HepG2 (cell line): ENCODE data around the gene KLF6. TPM values are rescaled to one million over a fixed set of nuclear protein-coding genes. Genes with fewer than 3 reads are reported as not detected.

Source experiments
- CENPT ChIP-seq: sonication (generic); formaldehyde crosslinking; IDR thresholded peaks from 2 replicates; pipeline ENCODE4 v1.8.0; 2022; ENCODE audit warnings: low read depth, mild to moderate bottlenecking, moderate library complexity, missing genetic modification reagents
- NFKBIZ ChIP-seq: IDR thresholded peaks from 2 replicates; pipeline ENCODE4 v1.6.1; 2018; ENCODE audit warnings: missing genetic modification reagents, missing compliant biosample characterization
- PAF1 ChIP-seq: IDR thresholded peaks from 2 replicates; pipeline ENCODE4 v1.6.1; 2016; ENCODE audit warnings: missing genetic modification reagents, missing compliant biosample characterization
- PHF8 ChIP-seq: sonication (generic); formaldehyde crosslinking; IDR thresholded peaks from 2 replicates; pipeline ENCODE4 v1.5.0; 2020; ENCODE audit warnings: missing genetic modification reagents
- POGZ ChIP-seq: sonication (generic); formaldehyde crosslinking; IDR thresholded peaks from 2 replicates; pipeline ENCODE4 v1.4.0; 2020; ENCODE audit warnings: mild to moderate bottlenecking, missing genetic modification reagents
- SAFB2 ChIP-seq: sonication (generic); formaldehyde crosslinking; IDR thresholded peaks from 2 replicates; pipeline ENCODE4 v1.5.1; 2020; ENCODE audit warnings: missing genetic modification reagents, low read depth, mild to moderate bottlenecking, borderline replicate concordance
- SKI ChIP-seq: fragments of 450-650 bp; IDR thresholded peaks from one replicate; pipeline ENCODE4 v1.6.1; 2018; ENCODE audit warnings: mild to moderate bottlenecking; ENCODE audit not compliant: partially characterized antibody
- SP5 ChIP-seq: IDR thresholded peaks from 2 replicates; pipeline ENCODE4 v1.6.1; 2016; ENCODE audit warnings: low read depth, borderline replicate concordance
- ZBTB14 ChIP-seq: sonication (generic); formaldehyde crosslinking; IDR thresholded peaks from 2 replicates; pipeline ENCODE4 v1.4.0; 2020; ENCODE audit warnings: missing genetic modification reagents
- ZBTB38 ChIP-seq: sonication (generic); formaldehyde crosslinking; IDR thresholded peaks from 2 replicates; pipeline ENCODE4 v1.5.1; 2020; ENCODE audit warnings: mild to moderate bottlenecking, missing genetic modification reagents
- ZNF143 ChIP-seq: sonication (generic); formaldehyde crosslinking; IDR thresholded peaks from 2 replicates; pipeline ENCODE4 v1.4.0; 2020; ENCODE audit warnings: missing genetic modification reagents
- ZNF205 ChIP-seq: IDR thresholded peaks from 2 replicates; pipeline ENCODE4 v1.6.1; 2018; ENCODE audit warnings: missing biosample characterization, missing genetic modification reagents
- ZNF225 ChIP-seq: sonication (generic); formaldehyde crosslinking; IDR thresholded peaks from 2 replicates; pipeline ENCODE4 v1.4.0; 2020; ENCODE audit warnings: mild to moderate bottlenecking, missing genetic modification reagents
- ZNF598 ChIP-seq: sonication (generic); formaldehyde crosslinking; IDR thresholded peaks from 2 replicates; pipeline ENCODE4 v1.5.1; 2020; ENCODE audit warnings: mild to moderate bottlenecking, missing genetic modification reagents, borderline replicate concordance
- ZNF713 ChIP-seq: sonication (generic); formaldehyde crosslinking; IDR thresholded peaks from 2 replicates; pipeline ENCODE4 v1.4.0; 2020; ENCODE audit warnings: mild to moderate bottlenecking, missing genetic modification reagents
- ZNF781 ChIP-seq: sonication (generic); formaldehyde crosslinking; IDR thresholded peaks from 2 replicates; pipeline ENCODE4 v1.5.1; 2020; ENCODE audit warnings: borderline replicate concordance, mild to moderate bottlenecking, missing genetic modification reagents; ENCODE audit errors: not compliant biosample characterization
- polyA plus RNA-seq, 8 experiments: library from polyadenylated mRNA; depleted of rRNA in 3 of 8; stranded (reverse) in 7 of 8; unstranded in 1 of 8; fragments of >200 nt; fragmentation: Illumina TruSeq in 4 of 8; extraction: Trizol in 4 of 8; gene quantifications; 2 replicates each; pipeline versions ENCODE4 v1.2.1 to v1.2.3, GENCODE V29; 2011 to 2016; ENCODE audit warnings: low read depth in 4 of 8, missing spikeins in 1 of 8, mixed read lengths in 1 of 8; ENCODE audit not compliant: insufficient read depth in 1 of 8
- total RNA-seq, 5 experiments: library from RNA; depleted of rRNA; stranded (reverse); fragments of >200 nt; fragmentation: Illumina TruSeq; extraction: Trizol; gene quantifications; 2 replicates each; pipeline ENCODE4 v1.2.3, GENCODE V29; 2016; ENCODE audit warnings: low read depth in 1 of 5
- TF ChIP-seq, protein P1 (sequence below): sonication (generic); formaldehyde crosslinking; IDR thresholded peaks from 2 replicates; pipeline ENCODE4 v1.4.0; 2020; ENCODE audit warnings: missing genetic modification reagents
- TF ChIP-seq, protein P2 (sequence below): sonication (generic); formaldehyde crosslinking; IDR thresholded peaks from 2 replicates; pipeline ENCODE4 v1.5.0; 2020; ENCODE audit warnings: mild to moderate bottlenecking, missing genetic modification reagents
- TF ChIP-seq, protein P3 (sequence below): sonication (generic); formaldehyde crosslinking; IDR thresholded peaks from 2 replicates; pipeline ENCODE4 v1.9.0; 2021; ENCODE audit warnings: missing genetic modification reagents, borderline replicate concordance
- TF ChIP-seq, protein P4 (sequence below): sonication (generic); formaldehyde crosslinking; IDR thresholded peaks from 2 replicates; pipeline ENCODE4 v1.5.0; 2020; ENCODE audit warnings: missing genetic modification reagents
- TF ChIP-seq, protein P5 (sequence below): sonication (generic); formaldehyde crosslinking; IDR thresholded peaks from 2 replicates; pipeline ENCODE4 v1.5.0; 2020; ENCODE audit warnings: mild to moderate bottlenecking, missing genetic modification reagents

The KLF6 gene
- total and polyA plus RNA-seq, 2 of the 13 experiments (the other 11 are each of a cell fraction or from before 2014, with no cell fraction given) = 27.0 to 71.9 TPM

- TF ChIP-seq ZNF205 (CRISPR knock-in tag) (no peak), ZNF713 (CRISPR knock-in tag) (no peak), CENPT (CRISPR knock-in tag) (no peak), NFKBIZ (CRISPR knock-in tag) (no peak), PHF8 (CRISPR knock-in tag) (no peak), ZBTB38 (peak; percentile 23; the same call in 1 of the 2 replicates), ZBTB14 (no peak), POGZ (no peak), ZNF598 (CRISPR knock-in tag) (no peak), ZNF225 (CRISPR knock-in tag) (no peak), SAFB2 (CRISPR knock-in tag) (no peak), ZNF143 (CRISPR knock-in tag) (no peak), ZNF781 (CRISPR knock-in tag) (no peak), PAF1 (no peak), SKI (no peak), SP5 (no peak)
- TF ChIP-seq, protein P1, sequence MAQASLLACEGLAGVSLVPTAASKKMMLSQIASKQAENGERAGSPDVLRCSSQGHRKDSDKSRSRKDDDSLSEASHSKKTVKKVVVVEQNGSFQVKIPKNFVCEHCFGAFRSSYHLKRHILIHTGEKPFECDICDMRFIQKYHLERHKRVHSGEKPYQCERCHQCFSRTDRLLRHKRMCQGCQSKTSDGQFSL = no peak
- TF ChIP-seq, protein P2, sequence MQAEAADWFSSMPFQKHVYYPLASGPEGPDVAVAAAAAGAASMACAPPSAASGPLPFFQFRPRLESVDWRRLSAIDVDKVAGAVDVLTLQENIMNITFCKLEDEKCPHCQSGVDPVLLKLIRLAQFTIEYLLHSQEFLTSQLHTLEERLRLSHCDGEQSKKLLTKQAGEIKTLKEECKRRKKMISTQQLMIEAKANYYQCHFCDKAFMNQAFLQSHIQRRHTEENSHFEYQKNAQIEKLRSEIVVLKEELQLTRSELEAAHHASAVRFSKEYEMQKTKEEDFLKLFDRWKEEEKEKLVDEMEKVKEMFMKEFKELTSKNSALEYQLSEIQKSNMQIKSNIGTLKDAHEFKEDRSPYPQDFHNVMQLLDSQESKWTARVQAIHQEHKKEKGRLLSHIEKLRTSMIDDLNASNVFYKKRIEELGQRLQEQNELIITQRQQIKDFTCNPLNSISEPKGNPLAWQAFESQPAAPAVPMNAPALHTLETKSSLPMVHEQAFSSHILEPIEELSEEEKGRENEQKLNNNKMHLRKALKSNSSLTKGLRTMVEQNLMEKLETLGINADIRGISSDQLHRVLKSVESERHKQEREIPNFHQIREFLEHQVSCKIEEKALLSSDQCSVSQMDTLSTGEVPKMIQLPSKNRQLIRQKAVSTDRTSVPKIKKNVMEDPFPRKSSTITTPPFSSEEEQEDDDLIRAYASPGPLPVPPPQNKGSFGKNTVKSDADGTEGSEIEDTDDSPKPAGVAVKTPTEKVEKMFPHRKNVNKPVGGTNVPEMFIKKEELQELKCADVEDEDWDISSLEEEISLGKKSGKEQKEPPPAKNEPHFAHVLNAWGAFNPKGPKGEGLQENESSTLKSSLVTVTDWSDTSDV (CRISPR knock-in tag) = no peak
- TF ChIP-seq, protein P3, sequence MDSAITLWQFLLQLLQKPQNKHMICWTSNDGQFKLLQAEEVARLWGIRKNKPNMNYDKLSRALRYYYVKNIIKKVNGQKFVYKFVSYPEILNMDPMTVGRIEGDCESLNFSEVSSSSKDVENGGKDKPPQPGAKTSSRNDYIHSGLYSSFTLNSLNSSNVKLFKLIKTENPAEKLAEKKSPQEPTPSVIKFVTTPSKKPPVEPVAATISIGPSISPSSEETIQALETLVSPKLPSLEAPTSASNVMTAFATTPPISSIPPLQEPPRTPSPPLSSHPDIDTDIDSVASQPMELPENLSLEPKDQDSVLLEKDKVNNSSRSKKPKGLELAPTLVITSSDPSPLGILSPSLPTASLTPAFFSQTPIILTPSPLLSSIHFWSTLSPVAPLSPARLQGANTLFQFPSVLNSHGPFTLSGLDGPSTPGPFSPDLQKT = no peak
- TF ChIP-seq, protein P4, sequence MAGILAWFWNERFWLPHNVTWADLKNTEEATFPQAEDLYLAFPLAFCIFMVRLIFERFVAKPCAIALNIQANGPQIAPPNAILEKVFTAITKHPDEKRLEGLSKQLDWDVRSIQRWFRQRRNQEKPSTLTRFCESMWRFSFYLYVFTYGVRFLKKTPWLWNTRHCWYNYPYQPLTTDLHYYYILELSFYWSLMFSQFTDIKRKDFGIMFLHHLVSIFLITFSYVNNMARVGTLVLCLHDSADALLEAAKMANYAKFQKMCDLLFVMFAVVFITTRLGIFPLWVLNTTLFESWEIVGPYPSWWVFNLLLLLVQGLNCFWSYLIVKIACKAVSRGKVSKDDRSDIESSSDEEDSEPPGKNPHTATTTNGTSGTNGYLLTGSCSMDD (CRISPR knock-in tag) = no peak
- TF ChIP-seq, protein P5, sequence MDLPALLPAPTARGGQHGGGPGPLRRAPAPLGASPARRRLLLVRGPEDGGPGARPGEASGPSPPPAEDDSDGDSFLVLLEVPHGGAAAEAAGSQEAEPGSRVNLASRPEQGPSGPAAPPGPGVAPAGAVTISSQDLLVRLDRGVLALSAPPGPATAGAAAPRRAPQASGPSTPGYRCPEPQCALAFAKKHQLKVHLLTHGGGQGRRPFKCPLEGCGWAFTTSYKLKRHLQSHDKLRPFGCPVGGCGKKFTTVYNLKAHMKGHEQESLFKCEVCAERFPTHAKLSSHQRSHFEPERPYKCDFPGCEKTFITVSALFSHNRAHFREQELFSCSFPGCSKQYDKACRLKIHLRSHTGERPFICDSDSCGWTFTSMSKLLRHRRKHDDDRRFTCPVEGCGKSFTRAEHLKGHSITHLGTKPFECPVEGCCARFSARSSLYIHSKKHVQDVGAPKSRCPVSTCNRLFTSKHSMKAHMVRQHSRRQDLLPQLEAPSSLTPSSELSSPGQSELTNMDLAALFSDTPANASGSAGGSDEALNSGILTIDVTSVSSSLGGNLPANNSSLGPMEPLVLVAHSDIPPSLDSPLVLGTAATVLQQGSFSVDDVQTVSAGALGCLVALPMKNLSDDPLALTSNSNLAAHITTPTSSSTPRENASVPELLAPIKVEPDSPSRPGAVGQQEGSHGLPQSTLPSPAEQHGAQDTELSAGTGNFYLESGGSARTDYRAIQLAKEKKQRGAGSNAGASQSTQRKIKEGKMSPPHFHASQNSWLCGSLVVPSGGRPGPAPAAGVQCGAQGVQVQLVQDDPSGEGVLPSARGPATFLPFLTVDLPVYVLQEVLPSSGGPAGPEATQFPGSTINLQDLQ (CRISPR knock-in tag) = no peak
Measured at GRCh38 chr10:3750006-3750816, 34.8 kb downstream of the KLF6 start (continued).
